Activated naive CD8-positive, alpha-beta T cell treated with anti-CD3 and anti-CD28 coated beads, Interleukin-2, amount 50 U/mL, for 24 hours (primary cell): ENCODE measurements around the gene OR13A1.
A peak's percentile ranks its signal among the peaks of the same experiment; 100 is the strongest.
"Not testable (repeated sequence)": the region's sequence is repeated elsewhere in the genome, so short reads cannot be mapped to it uniquely, and the experiment has no call there.

Source experiments
- ATAC-seq: fragments of 150-1000 bp; cut with Tn5 transposase; one replicate; pipeline ENCODE4 v1.10.0; 2021
- DNase-seq: peaks from one replicate; pipeline ENCODE4 v3.0.0; 2021
- H3K27ac Mint-ChIP-seq: one replicate; pipeline ENCODE4 v1.8.0; 2021; ENCODE audit warnings: mild to moderate bottlenecking, mixed read lengths
- H3K27me3 Mint-ChIP-seq: one replicate; pipeline ENCODE4 v1.8.0; 2021; ENCODE audit warnings: mixed read lengths
- H3K36me3 Mint-ChIP-seq: one replicate; pipeline ENCODE4 v1.8.0; 2021; ENCODE audit warnings: low read depth, mixed read lengths
- H3K4me1 Mint-ChIP-seq: one replicate; pipeline ENCODE4 v1.8.0; 2021; ENCODE audit warnings: mixed read lengths
- H3K4me3 Mint-ChIP-seq: one replicate; pipeline ENCODE4 v1.8.0; 2021; ENCODE audit warnings: mild to moderate bottlenecking, moderate library complexity, mixed read lengths
- H3K9me3 Mint-ChIP-seq: one replicate; pipeline ENCODE4 v1.8.0; 2021; ENCODE audit warnings: mixed read lengths

OR13A1 gene

DNA sequence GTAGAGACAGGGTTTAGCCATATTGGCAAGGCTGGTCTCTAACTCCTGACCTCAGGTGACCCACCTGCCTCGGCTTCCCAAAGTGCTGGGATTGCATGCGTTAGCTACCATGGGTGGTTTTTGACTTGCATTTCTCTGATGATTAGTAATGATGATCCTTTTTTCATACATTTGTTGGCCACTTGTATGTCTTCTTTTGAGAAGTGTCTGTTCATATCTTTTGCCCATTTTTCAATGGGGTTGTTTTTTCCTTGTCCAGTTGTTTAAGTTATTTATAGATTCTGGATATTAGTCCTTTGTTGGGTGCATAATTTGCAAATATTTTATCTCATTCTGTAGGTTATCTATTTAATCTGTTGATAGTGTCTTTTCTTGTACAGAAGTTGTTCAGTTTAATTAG lies 4.3 kb upstream of the OR13A1 start:
- Mint-ChIP-seq H3K36me3 (no peaks in the 10 kb centered on the region), H3K4me3 (no peak overlapping the region), H3K9me3 (peaks cover 11% of the 10 kb centered on the region), H3K27me3 (peaks cover 11% of the 10 kb centered on the region), H3K27ac (no peak overlapping the region), H3K4me1 (no peaks in the 10 kb centered on the region)
- DNase-seq (no peak), ATAC-seq (no peak)

DNA sequence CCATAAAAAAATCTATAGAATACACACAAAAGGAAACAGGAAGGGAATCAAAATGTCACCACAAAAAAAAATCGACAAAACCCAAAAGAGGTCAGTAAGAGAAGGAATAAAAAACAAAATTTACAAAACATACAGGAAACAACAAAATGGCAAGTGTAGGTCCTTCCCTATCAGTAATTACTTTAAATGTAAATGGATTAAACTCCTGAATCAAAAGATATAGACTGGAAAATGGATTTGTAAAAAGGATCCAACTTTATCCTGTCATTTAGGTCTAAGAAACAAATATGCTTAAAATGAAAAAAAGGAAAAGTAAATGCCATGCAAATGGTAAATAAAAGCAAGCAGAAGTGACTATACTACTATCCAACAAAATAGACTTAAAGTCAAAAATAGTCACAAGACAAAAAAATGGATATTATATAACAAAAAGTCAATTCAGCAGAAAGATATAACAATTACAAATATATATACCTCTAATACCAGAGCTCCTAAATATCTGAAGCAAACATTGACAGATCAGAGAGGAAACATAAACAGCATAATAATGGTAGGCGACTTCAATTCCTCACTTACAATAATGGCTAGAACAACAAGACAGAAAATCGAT lies 2.0 kb downstream of the OR13A1 start:
- no peak for ATAC-seq
- peaks cover 3% of the 10 kb centered on the region for H3K27me3 Mint-ChIP-seq
- H3K27ac Mint-ChIP-seq, result no peak overlapping the region

DNA sequence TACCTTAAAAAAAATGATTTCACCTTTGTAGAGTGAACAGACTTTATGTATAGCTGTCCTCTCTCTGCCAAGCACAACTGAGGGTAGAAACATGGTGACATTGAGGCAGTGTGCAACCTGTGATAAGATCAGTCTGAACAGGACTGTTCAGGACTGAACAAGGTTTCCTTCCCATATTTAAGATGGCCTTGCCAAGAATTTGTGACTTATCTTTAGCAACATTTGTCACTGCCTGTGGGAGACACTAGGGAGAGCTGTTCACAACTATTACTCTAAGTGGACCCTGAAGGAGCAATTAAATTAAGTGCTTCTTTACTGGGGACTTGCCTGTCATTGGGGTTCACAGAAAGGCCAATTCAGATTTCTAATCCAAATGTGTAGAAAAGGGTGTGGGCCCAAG lies 6.7 kb downstream of the OR13A1 start:
- Mint-ChIP-seq H3K9me3 (peaks cover 25% of the 10 kb centered on the region), H3K4me1 (no peaks in the 10 kb centered on the region), H3K36me3 (peaks cover 2% of the 10 kb centered on the region), H3K27me3 (peaks cover 5% of the 10 kb centered on the region), H3K27ac (no peak overlapping the region), H3K4me3 (no peak overlapping the region)
- no peak for ATAC-seq
- no peak for DNase-seq

More for the DNA sequence above, 2.0 kb downstream of the OR13A1 start:
- Mint-ChIP-seq H3K4me1 (no peaks in the 10 kb centered on the region), H3K9me3 (peaks cover 28% of the 10 kb centered on the region), H3K4me3 (no peak overlapping the region), H3K36me3 (peaks cover 2% of the 10 kb centered on the region)
- DNase-seq, result no peak

DNA sequence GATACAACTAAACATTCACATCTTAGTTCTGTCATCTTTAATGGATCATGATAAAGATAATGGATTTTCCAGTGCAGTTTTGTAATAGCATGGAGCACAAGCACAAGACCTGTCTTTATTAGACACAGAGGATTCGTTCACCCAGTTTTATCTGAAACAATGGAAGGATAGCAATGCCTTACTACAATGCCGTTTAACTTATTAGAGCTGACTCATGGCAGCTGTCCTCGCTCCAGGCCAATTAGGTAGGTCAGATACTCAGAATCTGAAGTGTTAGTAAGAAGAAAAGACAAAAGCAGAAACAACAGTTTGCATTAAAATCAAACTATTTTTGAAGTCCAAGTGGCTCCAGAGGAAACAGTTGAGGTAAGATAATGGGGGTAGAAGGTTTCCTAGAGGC lies 12.8 kb downstream of the OR13A1 start:
- Mint-ChIP-seq H3K36me3 (no peaks in the 10 kb centered on the region), H3K27ac (no peak overlapping the region), H3K27me3 (peaks cover 13% of the 10 kb centered on the region), H3K9me3 (no peaks in the 10 kb centered on the region), H3K4me3 (no peak overlapping the region), H3K4me1 (peaks cover 10% of the 10 kb centered on the region)
- DNase-seq, result no peak
- ATAC-seq, result no peak

DNA sequence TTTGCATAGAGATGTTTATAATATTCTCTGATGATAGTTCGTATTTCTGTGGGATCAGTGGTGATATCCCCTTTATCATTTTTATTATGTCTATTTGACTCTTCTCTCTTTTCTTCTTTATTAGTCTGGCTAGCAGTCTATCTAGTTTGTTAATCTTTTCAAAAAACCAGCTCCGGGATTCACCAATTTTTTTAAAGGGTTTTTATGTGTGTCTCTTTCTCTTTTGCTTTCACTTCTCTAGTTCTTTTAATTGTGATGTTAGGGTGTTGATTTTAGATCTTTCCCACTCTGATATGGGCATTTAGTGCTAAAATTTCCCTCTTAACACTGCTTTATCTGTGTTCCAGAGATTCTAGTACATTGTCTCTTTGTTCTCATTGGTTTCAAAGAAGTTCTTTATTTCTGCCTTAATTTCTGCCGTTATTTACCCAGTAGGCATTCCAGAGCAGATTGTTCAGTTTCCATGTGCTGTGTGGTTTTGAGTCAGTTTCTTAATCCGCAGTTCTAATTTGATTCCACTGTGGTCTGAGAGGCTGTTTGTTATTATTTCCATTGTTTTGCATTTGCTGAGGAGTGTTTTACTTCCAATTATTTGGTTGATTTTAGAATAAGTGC lies 17.0 kb downstream of the OR13A1 start:
- not testable (repeated sequence) for H3K27ac Mint-ChIP-seq, H3K9me3 Mint-ChIP-seq, H3K4me3 Mint-ChIP-seq, H3K36me3 Mint-ChIP-seq, DNase-seq, ATAC-seq
- Mint-ChIP-seq H3K4me1 (peaks cover 27% of the 10 kb centered on the region), H3K27me3 (peaks cover 15% of the 10 kb centered on the region)

DNA sequence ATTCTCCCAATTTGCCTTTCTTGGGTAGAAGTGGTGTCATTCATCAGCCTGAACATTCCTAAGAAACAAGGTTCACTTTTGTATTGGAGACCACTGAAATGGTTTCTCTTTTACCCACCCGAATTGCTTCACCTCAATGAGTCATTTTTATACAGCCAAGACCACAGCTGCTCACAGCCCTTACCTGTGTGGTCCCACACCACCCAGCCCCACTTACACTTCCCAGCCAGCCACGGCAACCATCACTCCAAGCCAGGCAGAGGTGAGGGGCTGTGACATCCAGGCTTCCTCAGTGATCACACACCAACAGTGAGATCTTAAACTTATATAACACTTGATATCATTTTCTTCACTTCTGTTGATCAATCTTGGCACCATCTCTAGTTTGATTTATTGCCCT lies 20.7 kb downstream of the OR13A1 start:
- peak; percentile 40 for ATAC-seq
- no peak overlapping the region for H3K27ac Mint-ChIP-seq
- no peak overlapping the region for H3K4me3 Mint-ChIP-seq

DNA sequence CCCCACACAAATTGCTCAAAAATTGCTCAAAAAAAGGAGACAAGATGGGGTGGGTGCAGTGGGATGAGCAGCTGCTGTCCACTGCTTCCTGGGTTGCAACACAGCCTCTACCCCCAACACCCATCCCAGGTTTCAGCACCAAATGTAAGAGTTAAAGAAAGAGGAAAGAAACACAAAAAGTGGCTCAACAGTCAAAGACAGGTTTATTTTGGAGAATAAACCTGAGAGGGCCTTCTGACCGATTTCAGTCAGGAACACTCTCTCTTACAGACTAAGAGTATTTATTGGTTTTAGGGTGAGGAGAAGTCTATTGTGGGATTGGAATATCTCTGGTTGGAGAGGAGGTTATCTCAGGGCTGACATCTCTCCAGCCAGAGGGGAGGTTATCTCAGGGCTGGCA lies 28.4 kb downstream of the OR13A1 start:
- H3K4me3 Mint-ChIP-seq, result no peak overlapping the region
- no peaks in the 10 kb centered on the region for H3K27me3 Mint-ChIP-seq
- H3K27ac Mint-ChIP-seq, result no peak overlapping the region
- H3K4me1 Mint-ChIP-seq, result no peaks in the 10 kb centered on the region
- ATAC-seq (no peak), DNase-seq (no peak)
- no peaks in the 10 kb centered on the region for H3K36me3 Mint-ChIP-seq
- H3K9me3 Mint-ChIP-seq, result no peaks in the 10 kb centered on the region

More for the DNA sequence above, 20.7 kb downstream of the OR13A1 start:
- Mint-ChIP-seq H3K4me1 (peaks cover 27% of the 10 kb centered on the region), H3K9me3 (no peaks in the 10 kb centered on the region), H3K27me3 (peaks cover 8% of the 10 kb centered on the region), H3K36me3 (no peaks in the 10 kb centered on the region)
- DNase-seq, result no peak

DNA sequence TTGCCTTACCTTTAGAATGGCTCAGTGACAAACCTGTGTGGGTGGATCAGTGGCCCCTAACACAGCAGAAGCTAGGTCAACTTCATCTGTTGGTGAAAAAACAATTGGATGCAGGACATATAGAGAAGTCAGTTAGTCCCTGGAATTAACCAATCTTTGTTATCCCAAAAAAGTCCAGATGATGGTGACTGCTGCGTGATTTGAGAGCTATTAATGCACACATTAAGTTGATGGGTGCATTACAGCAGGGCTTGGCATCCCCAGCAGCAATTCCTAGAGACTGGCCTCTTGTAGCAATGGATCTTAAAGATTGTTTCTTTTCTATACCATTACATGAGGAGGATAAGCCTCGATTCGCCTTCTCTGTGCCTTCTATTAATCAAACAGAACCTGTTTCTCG lies 33.3 kb downstream of the OR13A1 start:
- Mint-ChIP-seq H3K27me3 (no peaks in the 10 kb centered on the region), H3K9me3 (no peaks in the 10 kb centered on the region), H3K36me3 (no peaks in the 10 kb centered on the region), H3K4me3 (no peak overlapping the region), H3K4me1 (no peaks in the 10 kb centered on the region), H3K27ac (no peak overlapping the region)
- ATAC-seq (no peak), DNase-seq (no peak)

DNA sequence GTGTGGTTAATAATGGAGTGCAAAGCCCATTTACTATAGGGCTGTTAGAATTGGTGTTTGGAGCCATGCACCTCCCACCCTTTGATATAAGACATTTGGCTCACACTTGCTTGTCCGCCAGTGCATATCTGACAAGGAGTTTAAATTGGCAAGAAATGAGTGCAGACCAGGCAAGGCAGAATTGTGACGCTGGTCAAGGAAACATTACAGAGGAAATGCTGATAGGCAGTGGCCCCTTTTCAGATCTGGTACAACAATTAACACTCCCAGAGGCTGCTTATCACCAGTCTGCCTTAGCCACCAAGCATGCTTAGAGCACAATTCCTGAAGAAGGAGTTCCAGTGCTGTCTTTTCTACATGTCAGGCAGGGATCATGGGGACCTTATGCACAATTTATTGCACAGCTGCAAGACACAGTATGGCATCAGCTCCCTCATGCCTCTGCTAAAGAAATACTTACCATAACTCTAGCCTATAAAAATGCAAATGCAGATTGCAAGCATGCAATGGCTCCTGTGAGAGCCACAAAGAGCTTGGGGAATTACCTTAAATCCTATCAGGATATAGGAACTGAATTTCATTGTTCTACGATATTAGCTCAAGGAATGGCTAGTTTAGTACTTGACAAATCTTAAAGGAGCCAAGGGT lies 35.2 kb downstream of the OR13A1 start:
- ATAC-seq (no peak), DNase-seq (no peak)
- Mint-ChIP-seq H3K4me1 (no peaks in the 10 kb centered on the region), H3K27me3 (no peaks in the 10 kb centered on the region), H3K36me3 (no peaks in the 10 kb centered on the region), H3K27ac (no peak overlapping the region), H3K9me3 (no peaks in the 10 kb centered on the region), H3K4me3 (no peak overlapping the region)

DNA sequence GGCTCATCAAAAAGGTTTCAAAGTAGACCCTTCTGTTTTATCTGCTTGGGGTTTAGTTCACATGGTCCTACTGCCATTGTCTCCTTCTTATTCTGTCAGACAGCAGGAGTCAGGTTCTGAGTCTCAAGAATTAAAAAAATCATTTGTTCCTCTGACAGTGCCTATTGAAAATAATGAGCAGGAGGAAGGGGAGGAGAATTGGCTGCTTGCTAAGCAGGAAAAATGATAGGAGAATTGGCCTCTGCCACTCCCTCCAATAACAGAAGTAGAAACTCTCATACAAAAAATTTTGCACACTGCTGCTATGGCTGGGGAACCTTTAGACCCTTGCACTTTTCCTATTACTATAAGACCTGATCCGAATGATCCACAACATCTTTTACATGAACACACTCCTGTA lies 35.7 kb downstream of the OR13A1 start:
- DNase-seq (no peak), ATAC-seq (no peak)
- H3K36me3 Mint-ChIP-seq, result no peaks in the 10 kb centered on the region
- no peaks in the 10 kb centered on the region for H3K27me3 Mint-ChIP-seq
- H3K27ac Mint-ChIP-seq, result no peak overlapping the region
- no peaks in the 10 kb centered on the region for H3K4me1 Mint-ChIP-seq
- H3K9me3 Mint-ChIP-seq, result no peaks in the 10 kb centered on the region
- no peak overlapping the region for H3K4me3 Mint-ChIP-seq

DNA sequence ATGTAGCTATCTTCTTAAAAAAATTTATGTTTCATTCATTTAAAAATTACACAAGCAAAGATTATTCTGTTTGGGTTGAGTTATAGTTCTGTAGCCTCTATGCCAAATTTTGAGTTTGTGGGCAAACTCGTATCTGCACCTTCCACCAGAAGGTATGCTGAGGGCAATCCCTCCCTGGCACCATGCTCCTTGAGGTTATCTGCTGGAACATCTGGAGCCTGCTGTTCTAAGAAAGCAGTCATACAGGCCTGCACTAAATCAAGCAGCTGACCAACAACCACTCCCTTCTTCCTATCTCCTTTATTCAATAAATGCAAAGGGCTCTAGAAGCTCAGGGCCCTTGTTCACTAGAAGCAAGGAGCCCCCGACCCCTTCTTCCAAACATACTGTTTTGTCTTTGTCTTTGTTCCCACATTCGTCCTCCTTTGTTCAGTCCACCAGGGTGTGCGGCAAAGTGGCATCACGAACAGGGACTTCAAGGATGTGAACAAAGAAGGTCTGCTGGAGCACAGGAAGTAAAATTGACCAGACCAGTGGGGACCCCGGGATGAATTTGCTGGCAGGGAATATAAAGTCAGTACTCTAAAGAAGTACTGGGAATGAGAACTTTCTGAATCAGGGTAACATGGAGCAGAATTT lies 36.4 kb downstream of the OR13A1 start:
- no peak for DNase-seq
- Mint-ChIP-seq H3K27ac (no peak overlapping the region), H3K36me3 (no peaks in the 10 kb centered on the region), H3K9me3 (no peaks in the 10 kb centered on the region), H3K27me3 (no peaks in the 10 kb centered on the region), H3K4me3 (no peak overlapping the region), H3K4me1 (no peaks in the 10 kb centered on the region)
- no peak for ATAC-seq

DNA sequence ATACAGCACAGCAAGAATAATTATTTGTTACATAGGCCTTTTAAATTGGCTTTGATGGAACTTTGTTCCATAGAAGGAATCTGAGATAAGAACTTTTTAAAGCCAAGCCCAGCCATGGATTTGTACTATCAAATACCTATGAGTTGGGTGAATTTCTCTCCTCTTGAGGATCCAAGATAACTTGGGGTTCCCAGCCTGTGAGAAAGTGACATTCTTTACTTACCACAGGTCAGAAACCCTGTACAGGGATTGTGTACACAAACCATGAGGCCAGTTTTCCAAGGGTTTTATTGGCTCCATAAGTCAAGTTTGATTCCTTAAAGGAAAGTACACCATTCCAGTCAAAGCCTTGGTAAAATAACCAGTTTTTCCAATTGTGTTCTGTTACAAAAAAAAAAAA lies 39.3 kb downstream of the OR13A1 start:
- not testable (repeated sequence) for ATAC-seq, DNase-seq

DNA sequence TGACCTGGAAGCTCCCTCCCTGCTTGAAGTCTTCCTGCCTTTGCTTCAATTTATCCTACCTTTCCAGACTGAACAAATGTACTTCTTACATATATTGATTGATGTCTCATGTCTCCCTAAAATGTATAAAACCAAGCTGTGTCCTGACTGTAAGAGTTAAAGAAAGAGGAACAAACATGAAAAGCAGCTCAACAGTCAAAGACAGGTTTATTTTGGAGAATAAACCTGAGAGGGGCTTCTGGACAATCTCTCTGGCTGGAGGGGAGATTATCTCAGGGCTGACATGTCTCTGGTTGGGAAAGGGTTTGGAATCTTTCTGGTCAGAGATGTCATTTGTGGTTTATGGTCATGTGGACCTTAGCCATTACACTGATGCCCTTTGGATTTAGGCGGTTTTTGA lies 41.0 kb downstream of the OR13A1 start:
- DNase-seq (no peak), ATAC-seq (no peak)
- Mint-ChIP-seq H3K4me3 (no peak overlapping the region), H3K9me3 (no peaks in the 10 kb centered on the region), H3K4me1 (no peaks in the 10 kb centered on the region), H3K27ac (no peak overlapping the region), H3K36me3 (no peaks in the 10 kb centered on the region), H3K27me3 (peaks cover 5% of the 10 kb centered on the region)

More for the DNA sequence above, 39.3 kb downstream of the OR13A1 start:
- H3K36me3 Mint-ChIP-seq, H3K27me3 Mint-ChIP-seq, H3K27ac Mint-ChIP-seq, H3K4me3 Mint-ChIP-seq, H3K4me1 Mint-ChIP-seq, H3K9me3 Mint-ChIP-seq: not testable (repeated sequence)

DNA sequence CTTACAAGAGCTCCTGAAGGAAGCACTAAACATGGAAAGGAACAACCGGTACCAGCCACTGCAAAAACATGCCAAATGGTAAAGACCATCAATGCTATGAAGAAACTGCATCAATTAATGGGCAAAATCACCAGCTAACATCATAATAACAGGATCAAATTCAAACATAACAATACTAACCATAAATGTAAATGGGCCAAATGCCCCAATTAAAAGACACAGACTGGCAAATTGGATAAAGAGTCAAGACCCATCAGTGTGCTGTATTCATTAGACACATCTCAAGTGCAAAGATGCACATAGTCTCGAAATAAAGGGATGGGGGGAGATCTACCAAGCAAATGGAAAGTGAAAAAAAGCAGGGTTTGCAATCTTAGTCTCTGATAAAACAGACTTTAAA lies 47.6 kb downstream of the OR13A1 start:
- not testable (repeated sequence) for ATAC-seq, H3K9me3 Mint-ChIP-seq, DNase-seq, H3K36me3 Mint-ChIP-seq, H3K4me3 Mint-ChIP-seq, H3K27ac Mint-ChIP-seq, H3K4me1 Mint-ChIP-seq
- peaks cover 15% of the 10 kb centered on the region for H3K27me3 Mint-ChIP-seq

DNA sequence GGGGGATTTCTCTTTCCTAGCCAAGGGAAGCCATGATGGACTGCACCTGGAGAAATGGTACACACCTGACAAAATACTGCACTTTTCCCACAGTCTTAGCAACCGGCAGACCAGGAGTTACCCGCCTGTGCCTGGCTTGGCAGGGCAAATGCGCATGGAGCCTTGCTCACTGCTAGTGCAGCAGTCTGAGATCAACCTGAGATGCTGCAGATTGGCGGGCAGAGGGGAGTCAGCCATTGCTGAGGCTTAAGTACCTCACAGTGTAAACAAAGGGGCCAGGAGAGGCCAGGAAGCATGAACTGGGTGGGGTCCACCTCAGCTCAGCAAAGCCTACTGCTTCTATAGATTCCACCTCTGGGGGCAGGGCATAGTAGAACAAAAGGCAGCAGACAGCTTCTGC lies 49.4 kb downstream of the OR13A1 start:
- no peaks in the 10 kb centered on the region for H3K9me3 Mint-ChIP-seq
- no peak overlapping the region for H3K27ac Mint-ChIP-seq
- no peak for DNase-seq
- H3K4me3 Mint-ChIP-seq, result no peak overlapping the region
- no peaks in the 10 kb centered on the region for H3K4me1 Mint-ChIP-seq
- H3K27me3 Mint-ChIP-seq, result peaks cover 18% of the 10 kb centered on the region
- no peak for ATAC-seq
- H3K36me3 Mint-ChIP-seq, result no peaks in the 10 kb centered on the region
